HEK293 (cell line): ENCODE results near the gene FUT8.

Source experiments
- GLI4 ChIP-seq: fragments of 450-650 bp; formaldehyde crosslinking; IDR thresholded peaks from 2 replicates; pipeline ENCODE4 v1.5.1; 2016; ENCODE audit warnings: missing biosample characterization, missing genetic modification characterization
- MYNN ChIP-seq: fragments of 450-650 bp; formaldehyde crosslinking; IDR thresholded peaks from 2 replicates; pipeline ENCODE4 v1.5.1; 2016; ENCODE audit warnings: missing biosample characterization, missing genetic modification characterization, borderline replicate concordance
- ZEB2 ChIP-seq: fragments of 450-650 bp; formaldehyde crosslinking; IDR thresholded peaks from 2 replicates; pipeline ENCODE4 v1.5.1; 2016; ENCODE audit warnings: missing biosample characterization, missing genetic modification characterization
- ZFP41 ChIP-seq: fragments of 450-650 bp; formaldehyde crosslinking; IDR thresholded peaks from 2 replicates; pipeline ENCODE4 v1.5.1; 2016; ENCODE audit warnings: missing biosample characterization, missing genetic modification characterization, borderline replicate concordance
- ZNF202 ChIP-seq: fragments of 450-650 bp; formaldehyde crosslinking; IDR thresholded peaks from 2 replicates; pipeline ENCODE4 v1.5.1; 2016; ENCODE audit warnings: missing biosample characterization, missing genetic modification characterization, borderline replicate concordance
- ZNF239 ChIP-seq: fragments of 450-650 bp; formaldehyde crosslinking; IDR thresholded peaks from 2 replicates; pipeline ENCODE4 v1.5.1; 2016; ENCODE audit warnings: missing biosample characterization, missing genetic modification characterization
- ZNF548 ChIP-seq: fragments of 450-650 bp; formaldehyde crosslinking; IDR thresholded peaks from 2 replicates; pipeline ENCODE4 v1.5.1; 2016; ENCODE audit warnings: missing biosample characterization, missing genetic modification characterization
- ZNF701 ChIP-seq: fragments of 450-650 bp; formaldehyde crosslinking; IDR thresholded peaks from 2 replicates; pipeline ENCODE4 v1.5.1; 2016; ENCODE audit warnings: missing biosample characterization, missing genetic modification characterization
- ZNF837 ChIP-seq: fragments of 450-650 bp; formaldehyde crosslinking; IDR thresholded peaks from 2 replicates; pipeline ENCODE4 v1.5.1; 2016; ENCODE audit warnings: missing biosample characterization, missing genetic modification characterization
- TF ChIP-seq, protein P1 (sequence below): fragments of 450-650 bp; formaldehyde crosslinking; IDR thresholded peaks from 2 replicates; pipeline ENCODE4 v1.5.1; 2016; ENCODE audit warnings: missing biosample characterization, missing genetic modification characterization
- TF ChIP-seq, protein P2 (sequence below): fragments of 450-650 bp; formaldehyde crosslinking; IDR thresholded peaks from 2 replicates; pipeline ENCODE4 v1.5.1; 2016; ENCODE audit warnings: missing biosample characterization, missing genetic modification characterization

DNA sequence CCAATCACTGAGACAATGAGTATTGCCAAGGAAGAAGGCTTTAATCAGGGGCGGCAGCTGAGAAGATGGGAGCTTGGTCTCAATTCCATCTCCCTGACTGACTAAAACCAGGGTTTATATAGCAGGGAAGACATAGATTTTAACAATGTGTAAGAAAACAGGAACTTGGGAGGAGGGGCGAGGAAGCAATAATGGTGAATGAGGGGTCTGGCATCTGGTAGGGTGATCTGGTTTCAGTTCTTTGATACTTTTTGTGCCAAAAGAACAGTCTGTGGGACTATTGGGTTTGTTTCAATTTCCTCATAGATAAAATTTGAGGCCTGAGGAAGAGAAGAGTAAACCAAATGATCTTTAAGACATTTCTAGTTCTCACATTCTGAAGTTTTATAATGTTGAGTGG lies 49.2 kb downstream of the FUT8 start:
- TF ChIP-seq, protein P1, sequence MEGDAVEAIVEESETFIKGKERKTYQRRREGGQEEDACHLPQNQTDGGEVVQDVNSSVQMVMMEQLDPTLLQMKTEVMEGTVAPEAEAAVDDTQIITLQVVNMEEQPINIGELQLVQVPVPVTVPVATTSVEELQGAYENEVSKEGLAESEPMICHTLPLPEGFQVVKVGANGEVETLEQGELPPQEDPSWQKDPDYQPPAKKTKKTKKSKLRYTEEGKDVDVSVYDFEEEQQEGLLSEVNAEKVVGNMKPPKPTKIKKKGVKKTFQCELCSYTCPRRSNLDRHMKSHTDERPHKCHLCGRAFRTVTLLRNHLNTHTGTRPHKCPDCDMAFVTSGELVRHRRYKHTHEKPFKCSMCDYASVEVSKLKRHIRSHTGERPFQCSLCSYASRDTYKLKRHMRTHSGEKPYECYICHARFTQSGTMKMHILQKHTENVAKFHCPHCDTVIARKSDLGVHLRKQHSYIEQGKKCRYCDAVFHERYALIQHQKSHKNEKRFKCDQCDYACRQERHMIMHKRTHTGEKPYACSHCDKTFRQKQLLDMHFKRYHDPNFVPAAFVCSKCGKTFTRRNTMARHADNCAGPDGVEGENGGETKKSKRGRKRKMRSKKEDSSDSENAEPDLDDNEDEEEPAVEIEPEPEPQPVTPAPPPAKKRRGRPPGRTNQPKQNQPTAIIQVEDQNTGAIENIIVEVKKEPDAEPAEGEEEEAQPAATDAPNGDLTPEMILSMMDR (tag by site-specific recombination), result no peak
- no peak for TF ChIP-seq ZFP41 (tag by site-specific recombination)
- no peak for TF ChIP-seq ZNF837
- TF ChIP-seq ZNF701 (tag by site-specific recombination), result no peak
- TF ChIP-seq ZNF202 (tag by site-specific recombination), result no peak
- TF ChIP-seq ZNF239, result no peak
- TF ChIP-seq ZNF548 (tag by site-specific recombination), result no peak
- TF ChIP-seq, protein P2, sequence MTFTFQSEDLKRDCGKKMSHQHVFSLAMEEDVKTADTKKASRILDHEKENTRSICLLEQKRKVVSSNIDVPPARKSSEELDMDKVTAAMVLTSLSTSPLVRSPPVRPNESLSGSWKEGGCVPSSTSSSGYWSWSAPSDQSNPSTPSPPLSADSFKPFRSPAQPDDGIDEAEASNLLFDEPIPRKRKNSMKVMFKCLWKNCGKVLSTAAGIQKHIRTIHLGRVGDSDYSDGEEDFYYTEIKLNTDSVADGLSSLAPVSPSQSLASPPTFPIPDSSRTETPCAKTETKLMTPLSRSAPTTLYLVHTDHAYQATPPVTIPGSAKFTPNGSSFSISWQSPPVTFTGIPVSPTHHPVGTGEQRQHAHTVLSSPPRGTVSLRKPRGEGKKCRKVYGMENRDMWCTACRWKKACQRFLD (tag by site-specific recombination), result no peak
- TF ChIP-seq MYNN (tag by site-specific recombination), result no peak
- TF ChIP-seq ZEB2, result no peak
- TF ChIP-seq GLI4 (tag by site-specific recombination), result no peak
